Right ventricle myocardium inferior (tissue), 1 donor: Measurements from ENCODE around the gene GRAP. TPM values are rescaled to one million over a fixed set of nuclear protein-coding genes. Genes with fewer than 3 reads are reported as not detected.
"Not testable (repeated sequence)": the region's sequence is repeated elsewhere in the genome, so short reads cannot be mapped to it uniquely, and the experiment has no call there.

Experiments used
- ATAC-seq: fragments of 200-7000 bp; cut with Tn5 transposase; one replicate; pipeline ENCODE4 v1.9.1; 2020; ENCODE audit warnings: mild to moderate bottlenecking, moderate library complexity
- DNase-seq: peaks from one replicate; pipeline ENCODE4 v3.0.0; 2021; ENCODE audit errors: missing footprints
- intact Hi-C: fragments of 100-400 bp; cut with DNase I; formaldehyde crosslinking; loops from one replicate; pipeline ENCODE4 v1.11.0; 2022
- long read RNA-seq: library from polyadenylated mRNA; unstranded; transcript quantifications from one replicate; pipeline ENCODE4 v2.0.0, GENCODE V29; 2021
- total RNA-seq: library from RNA; stranded (reverse); fragmentation: NEBNext Ultra II Directional; extraction: Animal tissue kit (Norgen Biotek cat#: 25700); gene quantifications from one replicate; pipeline ENCODE4 v1.2.1, GENCODE V29; 2021
- donor health status: DM: no; HTN: yes; CAD: no; lungs with severe emphysema.

The GRAP gene
- 2.0 TPM for total RNA-seq
- long read RNA-seq, partial matches to known transcripts: 0 of 4 reads
- long read RNA-seq, other reads (novel, unspliced or antisense): 2 of 4 reads

DNA sequence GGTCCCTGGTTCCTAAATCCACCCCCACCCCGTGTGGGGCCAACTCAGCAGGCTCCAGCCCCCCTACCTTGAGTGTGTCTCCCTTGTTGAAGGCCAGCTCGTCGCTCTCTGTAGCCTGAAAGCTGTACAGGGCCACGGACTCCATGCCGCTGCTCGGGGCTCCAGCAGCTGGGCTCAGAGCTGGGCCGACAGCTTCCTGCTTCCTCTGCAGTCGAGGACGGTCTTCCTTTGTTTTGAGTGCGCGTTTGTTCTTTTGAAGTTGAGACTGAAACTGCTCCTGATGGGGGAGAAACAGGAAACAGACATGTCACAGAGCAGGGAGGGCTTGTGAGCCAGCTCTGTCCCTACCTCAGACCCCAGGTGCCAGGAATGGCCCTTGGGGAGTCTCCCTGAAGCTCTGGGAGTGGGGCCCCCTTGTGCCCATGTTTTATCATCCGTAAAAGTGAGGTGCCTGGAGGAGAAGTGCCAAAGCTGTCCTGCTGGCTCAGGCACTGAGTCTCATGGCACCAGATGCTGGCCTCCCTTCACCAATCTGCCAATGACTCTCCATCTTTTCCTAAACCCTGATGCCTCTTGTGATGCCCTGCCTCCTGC, at the start of gene GRAP:
Gene GRAP (minus strand): TSS at position 176 of the 594 bp plus-strand sequence. CDS start 31 bp downstream, at position 145.
- ATAC-seq, intact Hi-C loops, DNase-seq: not testable (repeated sequence)

DNA sequence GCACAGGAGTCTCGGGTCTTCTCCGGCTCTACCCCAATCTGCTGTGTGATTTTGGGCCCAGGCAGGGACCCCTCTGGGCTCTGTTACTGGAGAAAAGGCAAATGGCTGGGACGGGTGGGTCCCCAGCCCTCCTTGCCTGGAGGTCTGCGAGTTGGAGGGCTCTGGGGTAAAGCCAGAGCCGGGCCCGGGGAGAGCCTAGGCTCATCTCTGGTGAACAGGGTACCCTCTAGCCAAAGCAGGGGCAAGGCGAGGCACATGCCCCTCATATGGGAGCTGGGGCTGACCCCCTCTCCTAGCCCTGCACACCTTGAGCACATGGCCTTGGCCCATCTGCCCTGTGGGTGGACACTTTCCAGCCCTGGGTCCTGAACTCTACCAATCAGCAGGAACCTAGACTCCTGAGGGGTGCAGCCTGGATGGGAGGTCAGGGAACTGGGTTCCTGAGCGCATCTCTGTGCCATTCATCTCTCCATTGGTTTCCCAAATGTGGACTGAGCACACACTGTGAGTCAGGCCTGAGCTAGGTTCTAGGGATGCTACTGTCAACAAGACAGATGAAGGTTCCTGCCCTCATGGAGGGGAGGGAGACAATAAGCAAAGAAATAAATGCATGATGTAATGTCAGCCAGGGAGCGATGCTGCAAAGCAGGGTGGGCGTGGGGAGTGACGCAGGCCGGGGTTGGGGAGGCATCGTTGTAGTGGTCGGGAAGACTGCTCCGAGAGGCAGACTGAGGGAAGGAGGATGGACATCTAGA, 47.1 kb upstream of the GRAP start:
- intact Hi-C loops, ATAC-seq: not testable (repeated sequence)
- DNase-seq: peak; percentile 6

DNA sequence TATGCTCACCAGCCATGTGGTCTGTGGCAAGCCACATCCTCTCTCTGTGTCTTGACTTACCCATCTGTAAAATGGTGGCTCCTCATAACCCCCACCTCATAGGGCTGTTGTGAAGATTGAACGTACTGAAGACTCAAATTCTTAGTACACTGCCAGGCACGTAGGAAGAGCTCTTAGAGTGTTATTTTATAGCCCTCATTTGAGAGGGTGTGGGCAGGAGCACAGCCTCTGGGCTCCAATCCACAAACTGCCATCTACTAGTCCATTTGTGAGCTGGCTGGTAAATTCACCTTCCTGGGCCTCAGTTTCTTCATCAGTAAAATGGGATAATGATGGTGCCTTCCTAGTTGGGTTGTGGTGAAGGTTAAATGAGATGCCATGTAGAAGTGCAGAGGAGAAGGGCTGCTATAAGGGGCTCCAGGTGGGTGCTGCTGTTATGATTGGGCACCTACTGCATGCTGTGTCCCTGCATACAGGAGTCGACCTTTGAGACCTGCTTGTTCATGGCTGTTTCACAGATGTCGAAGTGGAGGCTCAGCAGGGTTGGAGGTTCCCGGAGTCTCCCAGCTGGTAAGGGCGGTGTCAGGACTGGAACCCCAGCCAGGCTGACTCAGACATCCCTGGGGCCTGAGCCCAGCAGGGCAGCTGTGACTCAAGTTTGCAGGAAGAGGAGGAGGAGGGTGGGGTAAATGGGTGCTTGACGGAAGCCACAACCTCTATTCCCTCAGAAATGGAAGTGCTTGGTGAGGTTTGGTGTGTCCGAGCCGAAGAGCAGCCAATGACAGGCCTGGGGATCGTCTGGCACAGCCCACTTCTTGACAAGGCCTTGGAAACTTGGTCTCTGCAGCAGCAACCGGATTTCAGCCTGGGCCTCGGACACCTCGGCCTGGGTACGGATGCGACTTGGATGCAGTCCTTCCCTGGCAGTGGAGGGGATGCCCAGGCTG, 46.3 kb upstream of the GRAP start:
- intact Hi-C loops: not testable (repeated sequence)
- DNase-seq: peak; percentile 37
- peak; percentile 59 for ATAC-seq

DNA sequence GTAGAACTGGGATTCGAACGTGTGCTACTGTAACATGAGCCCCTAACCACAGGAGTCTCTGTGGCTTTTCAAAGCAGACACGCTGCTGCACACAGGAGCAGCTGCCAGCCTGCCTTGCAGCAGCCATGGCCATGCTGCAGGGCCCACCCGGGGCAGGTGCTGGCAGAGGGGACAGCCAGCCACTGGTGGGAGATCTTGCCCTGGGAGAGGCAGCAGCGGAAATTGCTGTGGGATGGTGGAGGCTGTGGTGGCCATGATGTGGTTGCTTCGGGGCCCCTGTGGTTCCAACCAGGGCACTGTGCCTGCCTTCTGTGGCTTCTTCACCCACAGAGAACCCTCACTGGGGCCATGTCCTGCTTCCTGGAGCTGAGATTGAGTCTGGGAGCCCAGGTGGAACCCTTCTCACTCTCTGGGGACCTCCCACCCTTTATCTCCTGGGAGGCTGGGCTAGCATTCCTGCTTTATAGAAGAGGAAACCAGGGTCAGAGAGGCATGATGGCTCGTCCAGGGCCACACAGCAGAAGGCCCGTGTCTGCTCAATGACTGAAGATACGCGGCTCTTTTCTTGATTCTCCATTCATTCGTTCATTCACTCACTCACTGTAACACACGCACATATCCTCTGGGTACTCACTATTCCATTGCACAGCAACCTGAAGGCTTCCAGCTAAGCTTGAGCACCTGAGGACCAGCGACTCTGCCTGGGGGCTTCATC, 43.5 kb upstream of the GRAP start:
- DNase-seq, intact Hi-C loops, ATAC-seq: not testable (repeated sequence)

DNA sequence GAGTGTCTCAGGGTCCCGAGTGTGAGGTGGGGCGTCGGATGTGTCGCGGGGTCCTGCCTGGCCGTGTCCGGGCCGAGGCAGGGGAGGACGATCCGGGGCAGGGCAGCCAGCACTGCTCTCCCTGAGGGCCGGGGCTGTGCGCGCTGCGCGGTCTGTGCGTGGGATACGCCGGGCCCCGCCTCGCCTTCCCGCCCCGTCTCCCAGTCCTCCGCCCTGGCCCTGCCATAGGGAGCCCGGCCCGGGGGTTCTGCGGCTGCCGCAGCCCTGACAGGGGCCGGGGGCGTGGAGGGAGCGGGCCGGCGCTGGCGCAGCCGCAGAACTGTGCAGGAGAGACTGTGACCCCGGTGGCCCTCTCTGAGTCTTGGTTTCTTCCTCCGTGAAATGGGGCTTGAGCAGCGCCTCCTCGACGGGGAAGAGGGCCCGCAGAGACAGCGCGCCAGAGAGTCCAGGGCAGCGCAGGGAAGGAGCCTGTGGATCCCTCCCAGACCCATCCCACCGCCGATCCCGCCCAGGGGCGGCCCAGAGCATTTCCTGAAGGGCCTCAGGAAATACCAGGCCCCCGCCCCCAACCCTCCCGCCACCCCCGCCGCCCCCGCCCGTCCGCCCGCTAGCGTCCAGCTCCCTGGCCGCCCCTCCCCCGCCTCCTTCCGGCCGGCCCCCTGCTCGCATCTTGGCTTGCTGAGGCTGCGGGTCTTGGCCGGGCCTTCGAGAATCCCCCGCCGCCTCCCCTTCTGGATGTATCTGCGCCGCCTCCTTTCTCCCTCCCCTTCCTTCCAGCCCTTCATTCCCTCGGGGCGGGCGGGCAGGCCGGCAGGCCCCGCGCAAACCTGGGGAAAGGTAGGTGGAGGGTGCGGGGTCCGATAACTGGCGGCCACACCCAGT, 42.3 kb upstream of the GRAP start:
- peak; percentile 93 for ATAC-seq
- intact Hi-C loops, DNase-seq: not testable (repeated sequence)

DNA sequence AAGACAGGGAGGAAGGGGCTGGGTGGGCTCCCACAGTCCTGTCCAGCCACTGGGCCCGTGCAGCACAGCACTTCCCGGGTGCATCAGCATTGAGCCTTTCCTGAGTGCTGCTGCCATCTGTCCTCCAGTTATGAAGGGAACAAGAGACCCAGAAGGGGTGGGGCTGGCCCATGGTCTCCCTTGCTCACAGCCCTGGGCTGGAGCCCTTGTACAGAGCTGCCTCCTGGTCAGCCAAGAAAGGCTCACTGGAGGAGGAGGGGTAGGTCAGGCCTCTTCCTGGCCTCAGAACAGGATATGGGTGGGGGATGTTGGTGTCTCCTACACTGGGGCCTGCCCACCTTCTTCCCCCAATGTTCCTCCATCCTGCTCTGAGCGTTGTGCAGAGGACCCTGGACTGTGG, 30.6 kb upstream of the GRAP start:
- ATAC-seq: peak; percentile 23
- DNase-seq, intact Hi-C loops: not testable (repeated sequence)

GRCh38 chr17:19076398-19077192, 29.8 kb upstream of the GRAP start:
- intact Hi-C loops: not testable (repeated sequence)
- ATAC-seq (peak; percentile 91), DNase-seq (peak; percentile 72)

DNA sequence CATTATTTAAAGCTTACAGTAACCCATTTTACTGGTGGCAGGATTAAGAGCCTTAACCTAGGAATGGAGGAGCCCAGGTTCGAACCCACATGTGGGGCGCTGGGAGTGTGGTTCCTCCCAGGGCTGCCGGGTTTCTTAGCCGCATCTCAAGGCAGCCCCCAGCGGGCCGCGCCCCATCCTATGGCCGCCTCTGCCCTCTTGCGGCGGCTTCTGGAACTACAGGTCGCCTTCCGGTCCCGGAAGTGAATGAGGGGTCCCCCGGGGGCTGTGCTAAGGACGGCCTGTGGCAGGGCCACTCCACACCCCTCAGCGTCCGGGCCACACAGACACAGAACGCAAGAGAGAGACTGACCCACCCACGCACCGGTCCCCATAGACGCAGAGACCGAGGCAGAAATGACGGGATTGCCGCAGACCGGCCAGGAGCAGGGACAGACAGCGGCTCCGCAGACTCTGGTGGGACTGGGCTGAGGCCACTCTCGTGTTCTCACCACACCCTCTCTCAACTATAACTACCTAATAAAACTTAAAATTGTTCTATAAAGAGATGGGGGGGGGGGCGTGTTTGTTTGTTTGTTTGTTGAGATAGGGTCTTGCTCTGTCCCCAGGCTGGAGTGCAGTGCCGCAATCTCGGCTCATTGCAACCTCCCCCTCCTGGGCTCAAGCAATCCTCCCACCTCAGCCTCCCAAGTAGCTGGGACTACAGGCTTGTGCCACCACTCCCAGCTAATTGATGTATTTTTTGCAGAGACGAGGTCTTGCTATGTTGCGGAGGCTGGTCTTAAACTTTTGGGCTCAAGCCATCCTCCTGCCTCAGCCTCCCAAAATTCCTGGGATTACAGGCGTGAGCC, 23.8 kb upstream of the GRAP start:
- DNase-seq, intact Hi-C loops: not testable (repeated sequence)
- ATAC-seq: peak; percentile 98

GRCh38 chr17:19064378-19064777, 17.6 kb upstream of the GRAP start:
- intact Hi-C loops, ATAC-seq, DNase-seq: not testable (repeated sequence)

GRCh38 chr17:19063326-19063956, 16.7 kb upstream of the GRAP start:
- peak; percentile 44 for ATAC-seq
- peak; percentile 82 for DNase-seq
- intact Hi-C loops: not testable (repeated sequence)

- intact Hi-C loops, DNase-seq: not testable (repeated sequence)
- peak; percentile 94 for ATAC-seq
These were observed 16.1 kb upstream of the GRAP start for GRCh38 chr17:19062718-19063325.

- ATAC-seq, intact Hi-C loops: not testable (repeated sequence)
- DNase-seq: peak; percentile 67
These were observed 15.4 kb upstream of the GRAP start for GRCh38 chr17:19062009-19062717.

- intact Hi-C loops, DNase-seq: not testable (repeated sequence)
- peak; percentile 48 for ATAC-seq
These were observed 8.7 kb upstream of the GRAP start for GRCh38 chr17:19055447-19055846.

GRCh38 chr17:19048826-19049225, 2.1 kb upstream of the GRAP start:
- DNase-seq, ATAC-seq, intact Hi-C loops: not testable (repeated sequence)
